Sciatic nerve (tissue), 2 donors: ENCODE results near the gene DENND5B. TPM values are rescaled to one million over a fixed set of nuclear protein-coding genes. Genes with fewer than 3 reads are reported as not detected.
"Not testable (repeated sequence)": the region's sequence is repeated elsewhere in the genome, so short reads cannot be mapped to it uniquely, and the experiment has no call there.

Source experiments
- ATAC-seq: fragments of 200-7000 bp; cut with Tn5 transposase; one replicate; pipeline ENCODE4 v1.9.1; 2020; ENCODE audit warnings: mild to moderate bottlenecking, moderate library complexity
- DNase-seq: peaks from one replicate; pipeline ENCODE4 v3.0.0-alpha.2; 2020; ENCODE audit warnings: low spot score
- intact Hi-C: fragments of 100-400 bp; cut with DNase I; formaldehyde crosslinking; loops from one replicate; pipeline ENCODE4 v1.14.2; 2022
- total RNA-seq: library from RNA; stranded (reverse); fragmentation: NEBNext Ultra II Directional; extraction: Animal tissue kit (Norgen Biotek cat#: 25700); gene quantifications from one replicate; pipeline ENCODE4 v1.2.1, GENCODE V29; 2021
- donor health status: DM: no; HTN: no; CAD: no.
- donor health status: DM: no; HTN: no; CAD: no.

The DENND5B gene
- total RNA-seq, 1 donor from 2014 or later = 18.2 TPM

GRCh38 chr12:31599053-31599452 is 8.1 kb upstream of the DENND5B start:
- intact Hi-C loops = no loop called here
- ATAC-seq = no peak
- no peak for DNase-seq

- ATAC-seq (no peak), DNase-seq (no peak)
- intact Hi-C loops = no loop called here
Measured at GRCh38 chr12:31597066-31597465, 6.1 kb upstream of the DENND5B start.

- ATAC-seq = no peak
- intact Hi-C loops = no loop called here
- no peak for DNase-seq
Measured at GRCh38 chr12:31594681-31595080, 3.7 kb upstream of the DENND5B start.

GRCh38 chr12:31591380-31591901 is 505 bp upstream of the DENND5B start:
- DNase-seq = no peak
- peak; percentile 27 for ATAC-seq
- intact Hi-C loops = no loop called here

- ATAC-seq (peak; percentile 61), DNase-seq (peak; percentile 77)
- intact Hi-C loops = no loop called here
Measured at GRCh38 chr12:31589904-31590641, 863 bp downstream of the DENND5B start.

GRCh38 chr12:31589598-31589903 is 1.4 kb downstream of the DENND5B start:
- intact Hi-C loops = no loop called here
- ATAC-seq (peak; percentile 72), DNase-seq (peak; percentile 80)

- intact Hi-C loops = no loop called here
- ATAC-seq (no peak), DNase-seq (no peak)
Measured at GRCh38 chr12:31588976-31589375, 2.0 kb downstream of the DENND5B start.

- DNase-seq = no peak
- intact Hi-C loops = no loop called here
- ATAC-seq = no peak
Measured at GRCh38 chr12:31586728-31587127, 4.2 kb downstream of the DENND5B start.

GRCh38 chr12:31585895-31586294 is 5.0 kb downstream of the DENND5B start:
- DNase-seq = no peak
- ATAC-seq = no peak
- intact Hi-C loops = no loop called here

GRCh38 chr12:31585271-31585670 is 5.7 kb downstream of the DENND5B start:
- no peak for ATAC-seq

GRCh38 chr12:31584782-31585181 is 6.2 kb downstream of the DENND5B start:
- no peak for DNase-seq
- intact Hi-C loops = no loop called here
- no peak for ATAC-seq

More at GRCh38 chr12:31585271-31585670, 5.7 kb downstream of the DENND5B start:
- intact Hi-C loops = no loop called here
- no peak for DNase-seq

GRCh38 chr12:31583878-31584277 is 7.1 kb downstream of the DENND5B start:
- intact Hi-C loops = no loop called here
- ATAC-seq (no peak), DNase-seq (no peak)

- intact Hi-C loops = no loop called here
- ATAC-seq (no peak), DNase-seq (no peak)
Measured at GRCh38 chr12:31582155-31582554, 8.8 kb downstream of the DENND5B start.

- ATAC-seq (no peak), DNase-seq (no peak)
- intact Hi-C loops = no loop called here
Measured at GRCh38 chr12:31578632-31579031, 12.3 kb downstream of the DENND5B start.

GRCh38 chr12:31574803-31575575 is 15.9 kb downstream of the DENND5B start:
- intact Hi-C loops = no loop called here
- DNase-seq (no peak), ATAC-seq (no peak)

- DNase-seq, intact Hi-C loops, ATAC-seq: not testable (repeated sequence)
Measured at GRCh38 chr12:31574367-31574766, 16.6 kb downstream of the DENND5B start.

- intact Hi-C loops = no loop called here
- no peak for ATAC-seq
- no peak for DNase-seq
Measured at GRCh38 chr12:31572900-31573600, 17.9 kb downstream of the DENND5B start.

- intact Hi-C loops = no loop called here
- ATAC-seq (no peak), DNase-seq (no peak)
Measured at GRCh38 chr12:31570880-31571279, 20.1 kb downstream of the DENND5B start.

GRCh38 chr12:31569517-31569916 is 21.4 kb downstream of the DENND5B start:
- intact Hi-C loops, ATAC-seq, DNase-seq: not testable (repeated sequence)

- intact Hi-C loops = no loop called here
- no peak for ATAC-seq
- no peak for DNase-seq
Measured at GRCh38 chr12:31568498-31568897, 22.4 kb downstream of the DENND5B start.
